ENCODE results near the gene KIF1A. TPM values are rescaled to one million over a fixed set of nuclear protein-coding genes. Genes with fewer than 3 reads are reported as not detected.

The KIF1A gene
- total RNA-seq, 1 donor from 2014 or later = not detected

- CTCF ChIA-PET = no interaction called here
- Mint-ChIP-seq H3K27ac (no peak overlapping the region), H3K9me3 (peaks cover 5% of the 10 kb centered on the region)
Measured at GRCh38 chr2:240820607-240821428, 799 bp upstream of the KIF1A start.

GRCh38 chr2:240819126-240819857 is 727 bp downstream of the KIF1A start:
- no peak for TF ChIP-seq CTCF (IDR thresholded peaks at IDR 0.05)
- H3K27ac Mint-ChIP-seq = no peak overlapping the region
- peaks cover 5% of the 10 kb centered on the region for H3K4me1 Mint-ChIP-seq
- CTCF ChIA-PET = no interaction called here
- H3K36me3 Mint-ChIP-seq (ENCODE audit: low read depth) = no peaks in the 10 kb centered on the region
- H3K27me3 Mint-ChIP-seq = peaks cover 42% of the 10 kb centered on the region
- intact Hi-C loops (cut with micrococcal nuclease) = no loop called here
- no peak for ATAC-seq (ENCODE audit: low read depth)
- peaks cover 5% of the 10 kb centered on the region for H3K9me3 Mint-ChIP-seq
- no peak for DNase-seq
- POLR2A ChIA-PET = interaction anchor here (0.9 kb wide), 1 partner anchor 435 kb away, joined by 3 read pairs; no protein-coding TSS in a partner anchor
- peak overlapping the region; percentile 32 for H3K4me3 Mint-ChIP-seq

More at GRCh38 chr2:240820607-240821428, 799 bp upstream of the KIF1A start:
- Mint-ChIP-seq H3K4me3 (peak overlapping the region; percentile 32), H3K36me3 (ENCODE audit: low read depth) (no peaks in the 10 kb centered on the region), H3K4me1 (peaks cover 5% of the 10 kb centered on the region), H3K27me3 (peaks cover 54% of the 10 kb centered on the region)
- intact Hi-C loops (cut with micrococcal nuclease) = no loop called here
- ATAC-seq (ENCODE audit: low read depth) (no peak), DNase-seq (no peak)
- TF ChIP-seq CTCF (IDR thresholded peaks at IDR 0.05) = no peak
- POLR2A ChIA-PET = no interaction called here

- ATAC-seq (ENCODE audit: low read depth) (no peak), DNase-seq (no peak)
- TF ChIP-seq CTCF (IDR thresholded peaks at IDR 0.05) = no peak
- CTCF ChIA-PET = no interaction called here
- H3K27ac Mint-ChIP-seq = no peak overlapping the region
- POLR2A ChIA-PET = interaction anchor here (0.9 kb wide), 1 partner anchor 436 kb away, joined by 3 read pairs; no protein-coding TSS in a partner anchor
- peaks cover 5% of the 10 kb centered on the region for H3K4me1 Mint-ChIP-seq
- intact Hi-C loops (cut with micrococcal nuclease) = no loop called here
- H3K9me3 Mint-ChIP-seq = peaks cover 10% of the 10 kb centered on the region
- peaks cover 41% of the 10 kb centered on the region for H3K27me3 Mint-ChIP-seq
- H3K4me3 Mint-ChIP-seq = no peak overlapping the region
- no peaks in the 10 kb centered on the region for H3K36me3 Mint-ChIP-seq (ENCODE audit: low read depth)
Measured at GRCh38 chr2:240818293-240819125, 1.5 kb downstream of the KIF1A start.

- Mint-ChIP-seq H3K27ac (no peak overlapping the region), H3K27me3 (peaks cover 35% of the 10 kb centered on the region), H3K9me3 (peaks cover 7% of the 10 kb centered on the region), H3K36me3 (ENCODE audit: low read depth) (no peaks in the 10 kb centered on the region), H3K4me1 (peaks cover 5% of the 10 kb centered on the region), H3K4me3 (no peak overlapping the region)
- TF ChIP-seq CTCF (IDR thresholded peaks at IDR 0.05) = no peak
- POLR2A ChIA-PET = no interaction called here
- ATAC-seq (ENCODE audit: low read depth) (no peak), DNase-seq (peak; percentile 5)
- CTCF ChIA-PET = no interaction called here
- intact Hi-C loops (cut with micrococcal nuclease) = no loop called here
Measured at GRCh38 chr2:240817496-240818292, 2.3 kb downstream of the KIF1A start.
